Cardiac fibroblast (primary cell): ENCODE results near the gene USP24.

ENCODE experiments used
- DNase-seq, 2 donors: peaks; one replicate each; pipeline versions ENCODE4 v3.0.0 to v3.0.0-alpha.2; 2010; ENCODE audit warnings: low read depth in 2 of 2
- H3K4me3 ChIP-seq, 2 donors: replicated peaks in 1 of 2; 1 replicate in 1 of 2; 2 replicates in 1 of 2; pipeline ENCODE4 v1.5.1; 2011; ENCODE audit warnings: low read depth in 2 of 2, low read length in 2 of 2, mild to moderate bottlenecking in 2 of 2, moderate library complexity in 1 of 2
- TF ChIP-seq, protein P1 (sequence below): IDR thresholded peaks from one replicate; pipeline ENCODE4 v1.5.1; 2011; ENCODE audit warnings: low read depth, mild to moderate bottlenecking, low read length, inconsistent platforms

USP24 gene, protein sequence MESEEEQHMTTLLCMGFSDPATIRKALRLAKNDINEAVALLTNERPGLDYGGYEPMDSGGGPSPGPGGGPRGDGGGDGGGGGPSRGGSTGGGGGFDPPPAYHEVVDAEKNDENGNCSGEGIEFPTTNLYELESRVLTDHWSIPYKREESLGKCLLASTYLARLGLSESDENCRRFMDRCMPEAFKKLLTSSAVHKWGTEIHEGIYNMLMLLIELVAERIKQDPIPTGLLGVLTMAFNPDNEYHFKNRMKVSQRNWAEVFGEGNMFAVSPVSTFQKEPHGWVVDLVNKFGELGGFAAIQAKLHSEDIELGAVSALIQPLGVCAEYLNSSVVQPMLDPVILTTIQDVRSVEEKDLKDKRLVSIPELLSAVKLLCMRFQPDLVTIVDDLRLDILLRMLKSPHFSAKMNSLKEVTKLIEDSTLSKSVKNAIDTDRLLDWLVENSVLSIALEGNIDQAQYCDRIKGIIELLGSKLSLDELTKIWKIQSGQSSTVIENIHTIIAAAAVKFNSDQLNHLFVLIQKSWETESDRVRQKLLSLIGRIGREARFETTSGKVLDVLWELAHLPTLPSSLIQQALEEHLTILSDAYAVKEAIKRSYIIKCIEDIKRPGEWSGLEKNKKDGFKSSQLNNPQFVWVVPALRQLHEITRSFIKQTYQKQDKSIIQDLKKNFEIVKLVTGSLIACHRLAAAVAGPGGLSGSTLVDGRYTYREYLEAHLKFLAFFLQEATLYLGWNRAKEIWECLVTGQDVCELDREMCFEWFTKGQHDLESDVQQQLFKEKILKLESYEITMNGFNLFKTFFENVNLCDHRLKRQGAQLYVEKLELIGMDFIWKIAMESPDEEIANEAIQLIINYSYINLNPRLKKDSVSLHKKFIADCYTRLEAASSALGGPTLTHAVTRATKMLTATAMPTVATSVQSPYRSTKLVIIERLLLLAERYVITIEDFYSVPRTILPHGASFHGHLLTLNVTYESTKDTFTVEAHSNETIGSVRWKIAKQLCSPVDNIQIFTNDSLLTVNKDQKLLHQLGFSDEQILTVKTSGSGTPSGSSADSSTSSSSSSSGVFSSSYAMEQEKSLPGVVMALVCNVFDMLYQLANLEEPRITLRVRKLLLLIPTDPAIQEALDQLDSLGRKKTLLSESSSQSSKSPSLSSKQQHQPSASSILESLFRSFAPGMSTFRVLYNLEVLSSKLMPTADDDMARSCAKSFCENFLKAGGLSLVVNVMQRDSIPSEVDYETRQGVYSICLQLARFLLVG (N-terminal part only)

DNA sequence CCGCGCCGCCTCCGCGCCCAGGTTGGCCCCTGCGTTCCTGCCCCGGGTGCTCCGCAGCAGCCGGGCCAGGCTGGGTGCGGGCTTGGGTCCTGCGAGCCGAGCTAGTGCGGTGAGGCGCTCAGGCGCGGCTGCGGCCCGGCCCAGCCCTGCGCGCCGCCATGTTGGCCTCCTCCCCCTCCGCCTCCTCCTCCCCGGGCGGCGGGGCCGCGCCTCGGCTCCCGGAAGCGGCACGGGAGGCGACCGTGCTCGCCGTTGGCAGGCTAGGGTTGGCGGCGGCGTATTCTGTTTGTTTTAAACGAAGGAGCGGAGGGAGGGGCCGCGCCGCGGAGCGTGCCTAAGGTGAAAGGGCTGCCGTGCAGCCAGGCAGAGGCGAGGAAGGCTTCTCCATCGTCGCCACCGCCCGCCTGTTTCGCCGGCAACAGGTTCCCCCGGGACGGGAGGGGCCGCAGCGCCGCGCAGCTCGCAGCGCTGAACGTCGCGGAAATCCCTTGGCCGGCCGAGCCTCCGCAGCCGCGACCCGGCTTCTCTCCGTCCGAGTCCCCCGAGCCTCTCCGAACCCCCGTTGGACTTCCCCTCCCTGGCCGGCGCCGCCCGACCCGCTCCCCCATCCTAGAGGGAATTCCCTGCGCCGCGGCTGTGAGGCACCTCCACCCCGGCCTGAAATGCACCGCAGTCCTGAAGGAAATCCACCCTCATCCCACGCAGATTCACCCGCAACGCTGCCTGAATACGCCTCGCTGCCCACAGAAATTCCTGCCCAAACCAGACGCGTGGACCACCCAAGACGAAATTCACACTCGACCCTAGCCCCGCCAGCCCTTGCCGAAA lies at the start of gene USP24:
USP24 (minus strand) TSS at position 171 of the 828 bp plus-strand sequence. CDS start 251 bp downstream, outside the sequence.
- peak within 1 kb of the TSS; percentile 73 to 85 for H3K4me3 ChIP-seq
- TF ChIP-seq, protein P1, sequence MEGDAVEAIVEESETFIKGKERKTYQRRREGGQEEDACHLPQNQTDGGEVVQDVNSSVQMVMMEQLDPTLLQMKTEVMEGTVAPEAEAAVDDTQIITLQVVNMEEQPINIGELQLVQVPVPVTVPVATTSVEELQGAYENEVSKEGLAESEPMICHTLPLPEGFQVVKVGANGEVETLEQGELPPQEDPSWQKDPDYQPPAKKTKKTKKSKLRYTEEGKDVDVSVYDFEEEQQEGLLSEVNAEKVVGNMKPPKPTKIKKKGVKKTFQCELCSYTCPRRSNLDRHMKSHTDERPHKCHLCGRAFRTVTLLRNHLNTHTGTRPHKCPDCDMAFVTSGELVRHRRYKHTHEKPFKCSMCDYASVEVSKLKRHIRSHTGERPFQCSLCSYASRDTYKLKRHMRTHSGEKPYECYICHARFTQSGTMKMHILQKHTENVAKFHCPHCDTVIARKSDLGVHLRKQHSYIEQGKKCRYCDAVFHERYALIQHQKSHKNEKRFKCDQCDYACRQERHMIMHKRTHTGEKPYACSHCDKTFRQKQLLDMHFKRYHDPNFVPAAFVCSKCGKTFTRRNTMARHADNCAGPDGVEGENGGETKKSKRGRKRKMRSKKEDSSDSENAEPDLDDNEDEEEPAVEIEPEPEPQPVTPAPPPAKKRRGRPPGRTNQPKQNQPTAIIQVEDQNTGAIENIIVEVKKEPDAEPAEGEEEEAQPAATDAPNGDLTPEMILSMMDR: no peak
- peak; percentile 63 to 74 for DNase-seq

DNA sequence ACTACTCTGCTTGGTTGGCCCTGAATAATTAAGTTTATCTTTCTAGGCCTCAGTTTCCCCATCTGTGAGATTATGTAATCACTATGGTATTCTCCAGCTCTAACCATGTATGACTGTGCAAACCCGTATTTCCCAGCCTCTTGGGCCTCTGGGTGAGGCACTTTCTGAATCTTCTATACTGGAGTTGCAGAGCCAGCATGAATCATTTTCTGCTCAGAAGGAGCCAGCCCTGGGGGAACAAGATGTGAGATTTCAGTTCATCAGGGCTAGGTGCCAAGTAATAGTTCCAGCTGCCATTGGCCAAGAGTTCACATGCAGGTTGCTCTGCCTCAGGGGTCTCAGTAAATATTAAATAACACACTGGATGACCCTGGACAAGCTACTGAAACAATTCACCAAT lies 47.7 kb upstream of the USP24 start:
- DNase-seq: peak; percentile 57 to 89
- H3K4me3 ChIP-seq: no peak overlapping the region
- TF ChIP-seq, protein P1: no peak

DNA sequence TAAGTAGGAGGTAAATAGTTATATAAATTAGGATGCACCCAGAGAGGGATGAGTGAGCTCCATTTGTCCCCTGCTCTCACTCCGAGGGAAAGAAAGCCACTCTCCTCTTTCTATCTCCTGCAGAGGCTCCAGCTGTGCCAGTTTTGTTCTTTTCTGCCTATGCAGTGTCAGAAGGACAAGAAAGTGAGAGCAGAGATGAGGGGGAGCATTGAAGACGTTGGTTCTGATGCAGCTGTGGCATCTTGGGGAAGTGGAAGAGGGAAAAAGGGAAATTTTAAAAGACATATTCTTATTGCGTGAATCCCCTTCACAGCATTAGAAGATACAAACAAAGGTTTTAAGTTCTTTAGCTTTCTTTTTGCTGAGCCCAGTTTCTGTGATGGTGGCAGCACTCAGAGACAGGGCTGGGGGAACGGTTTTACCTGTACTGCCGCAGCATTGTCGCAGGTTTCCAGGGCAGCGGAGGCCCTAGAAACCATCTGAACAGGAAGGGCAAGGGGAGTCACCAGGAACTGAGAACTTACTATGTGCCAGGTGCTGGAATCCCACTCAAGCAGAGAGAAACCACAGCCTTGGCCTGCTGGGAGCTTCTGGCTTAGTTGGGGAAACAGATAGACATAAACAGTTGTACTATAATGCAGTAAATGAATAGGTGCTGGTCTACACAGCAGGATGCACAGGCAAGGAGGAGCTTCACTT lies 44.9 kb upstream of the USP24 start:
- DNase-seq: no peak
- H3K4me3 ChIP-seq: no peak overlapping the region
- TF ChIP-seq, protein P1: no peak

DNA sequence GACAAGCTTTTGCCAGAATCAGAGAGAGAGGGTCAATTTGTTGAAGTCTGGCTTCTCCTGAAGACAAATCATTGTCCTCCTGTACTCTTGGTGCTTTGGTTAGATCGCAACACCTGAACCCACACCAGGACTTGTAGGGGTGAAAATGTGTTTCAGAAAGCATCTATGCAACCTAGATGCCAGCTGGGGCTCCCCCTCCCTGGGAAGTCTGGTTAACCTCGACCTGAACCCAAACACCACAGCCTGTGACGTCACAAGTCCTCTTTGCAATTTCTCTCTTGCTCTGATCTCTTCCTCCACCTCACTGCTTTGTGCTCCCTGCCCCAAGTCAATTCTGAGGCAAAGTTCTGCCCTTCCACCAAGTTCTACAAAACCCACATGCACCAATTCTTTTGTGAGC lies 42.8 kb upstream of the USP24 start:
- TF ChIP-seq, protein P1: no peak
- no peak overlapping the region for H3K4me3 ChIP-seq
- no peak for DNase-seq

DNA sequence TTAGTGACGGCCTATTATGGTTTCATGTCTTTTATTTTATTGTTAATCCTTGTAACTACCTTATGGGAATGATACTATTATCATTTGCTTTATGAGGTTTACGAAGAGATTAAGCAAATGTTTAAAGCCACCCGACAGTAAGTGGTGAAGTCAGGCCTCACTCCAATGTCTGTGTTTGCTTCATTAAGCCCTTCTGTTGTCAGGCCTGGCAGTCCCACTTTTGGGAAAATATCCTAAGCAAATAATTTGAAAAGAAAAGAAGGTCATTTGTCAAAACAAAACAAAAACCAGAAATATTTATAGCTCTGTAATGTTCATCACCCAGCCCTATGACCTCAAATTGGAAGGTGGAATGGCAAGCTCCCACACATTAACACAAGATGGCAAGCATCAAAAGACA lies 40.7 kb upstream of the USP24 start:
- DNase-seq: no peak
- H3K4me3 ChIP-seq: no peak overlapping the region
- TF ChIP-seq, protein P1: no peak
